ENCODE results near the gene RPS10. TPM values are rescaled to one million over a fixed set of nuclear protein-coding genes. Genes with fewer than 3 reads are reported as not detected.

RPS10 gene
- polyA plus RNA-seq, 12 donors: 861 to 1,651 (median 1,510) TPM; not detected in 1

DNA sequence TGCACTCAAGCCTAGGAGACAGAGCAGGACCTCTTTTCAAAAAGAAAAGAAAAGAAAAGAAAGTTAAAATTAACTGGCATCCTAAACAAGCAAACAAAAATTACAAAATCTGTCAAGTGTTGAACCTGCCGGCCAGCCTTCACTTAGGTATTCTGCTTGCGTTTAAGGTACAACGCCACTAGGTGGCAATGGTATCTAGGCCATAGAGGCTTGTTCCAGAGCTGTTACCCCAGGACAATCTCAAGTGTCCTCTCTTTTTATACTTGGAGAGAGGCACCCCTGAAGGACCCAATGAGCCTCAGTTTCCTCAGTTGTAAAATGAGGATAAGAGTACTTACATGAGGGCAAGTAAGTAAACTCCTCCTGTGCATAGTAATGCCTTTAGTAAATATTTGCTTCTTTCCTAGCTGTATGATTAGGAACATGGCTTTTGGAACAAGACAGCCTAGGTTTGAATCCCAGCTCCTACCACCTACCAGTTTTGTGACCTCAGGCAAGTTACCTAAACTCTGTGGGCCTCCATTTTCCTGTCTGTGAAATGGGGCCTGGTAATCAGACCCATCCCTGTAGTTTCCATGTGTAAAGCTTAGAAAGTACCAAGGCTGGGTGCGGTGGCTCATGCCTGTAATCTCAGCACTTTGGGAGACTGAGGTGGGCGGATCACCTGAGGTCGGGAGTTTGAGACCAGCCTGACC, 34.2 kb upstream of the RPS10 start:
- DNase-seq: no peak

DNA sequence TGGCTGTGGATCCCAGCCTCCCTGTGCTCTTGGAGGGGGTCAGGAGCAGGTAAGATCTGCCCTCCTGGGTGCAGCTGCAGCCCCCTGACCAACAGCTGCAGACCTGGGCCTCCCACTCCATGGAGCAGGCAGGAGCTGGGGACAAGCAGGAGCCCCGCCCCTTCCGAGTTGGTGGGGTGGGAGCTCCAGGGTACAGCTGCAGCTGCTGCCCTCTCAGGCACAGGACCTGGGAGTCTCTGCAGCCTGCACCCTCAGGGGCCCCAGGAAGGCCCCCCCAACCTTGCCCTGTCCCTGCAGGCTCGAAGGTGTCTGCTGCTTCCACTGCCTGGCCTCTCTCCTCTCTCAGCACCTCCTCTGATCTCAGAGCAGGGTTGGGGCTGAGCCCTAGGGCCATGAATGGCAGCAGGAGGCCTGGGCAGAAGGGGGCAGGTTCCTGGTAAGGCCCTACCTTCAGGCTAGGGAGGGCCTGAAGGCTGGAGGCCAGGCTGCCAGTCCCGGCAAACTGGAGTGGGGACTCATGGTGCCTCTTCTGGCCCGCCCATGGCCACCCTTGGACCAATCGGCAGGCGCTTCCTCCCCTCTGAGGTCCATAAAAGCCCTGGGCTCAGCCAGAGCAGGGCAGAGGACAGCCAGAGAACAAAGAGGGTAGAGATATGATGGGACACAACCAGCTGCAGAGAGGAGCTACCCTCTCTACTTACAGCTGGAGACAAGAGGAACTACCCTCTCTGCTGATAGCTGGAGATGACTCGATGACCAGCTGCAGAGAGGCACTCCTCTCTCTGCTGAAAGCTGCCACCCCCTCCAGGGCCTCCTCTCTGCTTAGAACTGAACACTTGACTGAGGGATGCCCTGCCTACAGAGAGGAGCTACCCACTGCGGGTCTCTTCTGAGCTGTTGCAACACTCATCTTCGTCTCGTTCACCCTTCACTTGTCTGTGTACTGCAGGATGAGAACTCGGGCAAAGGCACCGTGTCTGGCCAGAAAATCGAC, 32.2 kb upstream of the RPS10 start:
- DNase-seq: no peak

DNA sequence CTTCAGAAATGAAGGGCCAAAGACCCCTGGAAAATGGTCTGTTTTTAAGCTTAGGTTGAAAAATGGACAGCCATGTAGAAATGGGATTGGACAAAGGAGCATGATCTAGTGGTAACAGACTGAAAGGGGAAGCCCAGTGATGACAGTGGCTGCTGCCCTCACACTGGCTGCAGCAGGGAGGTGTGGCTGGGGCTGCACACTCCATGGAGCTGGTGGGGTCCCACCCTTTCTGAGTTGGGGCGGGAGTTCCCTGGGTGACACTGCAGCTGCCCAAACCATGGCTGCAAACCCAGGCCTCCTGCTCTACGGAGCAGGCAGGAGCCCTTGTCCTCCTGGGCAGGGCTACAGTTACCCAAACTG, 31.5 kb upstream of the RPS10 start:
- DNase-seq: no peak

DNA sequence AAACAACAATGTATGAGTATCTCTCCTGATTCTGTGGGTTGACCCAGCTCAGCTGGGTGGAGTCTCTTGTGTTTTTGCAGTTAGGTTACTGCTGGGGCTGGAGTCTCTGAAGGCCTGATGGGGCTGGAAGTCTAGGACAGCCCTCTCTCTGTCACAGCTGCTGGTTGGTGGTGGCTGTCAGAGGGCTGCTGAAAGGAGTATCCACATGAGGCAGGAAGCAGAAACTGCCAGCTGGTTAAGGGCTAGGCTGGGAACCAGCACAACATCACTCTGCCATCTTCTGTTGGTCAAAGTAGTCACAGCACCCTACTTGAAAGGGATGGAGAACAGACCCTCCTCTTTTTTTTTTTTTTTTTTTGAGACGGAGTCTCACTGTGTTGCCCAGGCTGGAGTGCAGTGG, 30.0 kb upstream of the RPS10 start:
- no peak for DNase-seq

DNA sequence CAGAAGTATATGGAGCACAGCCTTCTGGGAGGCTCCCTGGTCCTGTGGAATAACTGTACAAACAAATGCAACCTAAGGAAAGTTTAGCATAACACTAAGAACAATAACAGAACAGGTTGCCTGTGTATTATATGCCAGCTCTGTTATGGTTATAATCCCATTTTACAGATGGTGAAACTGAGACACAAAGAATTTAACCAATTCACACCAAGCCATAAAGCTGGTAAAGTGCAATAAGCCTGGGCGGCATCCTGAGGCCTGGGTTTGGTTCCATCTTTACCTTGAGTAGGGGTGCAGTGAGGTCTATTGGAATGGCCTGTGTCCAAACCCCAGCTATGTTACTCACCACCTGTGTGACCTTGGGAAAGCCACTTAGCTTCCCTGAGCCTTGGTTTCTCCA, 25.3 kb upstream of the RPS10 start:
- no peak for DNase-seq

DNA sequence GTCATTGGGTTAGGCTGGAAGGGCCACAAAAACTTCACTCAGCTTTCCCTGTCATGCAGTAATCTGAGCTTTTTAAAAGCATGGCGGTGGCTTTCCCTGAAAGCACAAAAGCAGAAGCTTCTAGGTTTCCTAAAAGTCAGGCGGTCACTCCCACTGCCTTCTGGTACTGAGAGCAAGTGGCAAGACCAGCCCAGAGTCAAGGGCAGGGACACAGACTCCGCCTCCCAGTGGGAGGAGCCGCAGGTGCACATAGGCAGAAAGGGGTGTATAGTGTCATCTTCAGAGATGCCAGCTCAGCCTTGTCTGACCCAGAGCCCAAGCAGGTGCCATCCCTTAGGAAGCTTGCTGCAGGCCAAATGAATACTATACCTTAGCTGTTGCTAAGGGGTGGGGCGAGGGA, 22.0 kb upstream of the RPS10 start:
- DNase-seq: no peak

DNA sequence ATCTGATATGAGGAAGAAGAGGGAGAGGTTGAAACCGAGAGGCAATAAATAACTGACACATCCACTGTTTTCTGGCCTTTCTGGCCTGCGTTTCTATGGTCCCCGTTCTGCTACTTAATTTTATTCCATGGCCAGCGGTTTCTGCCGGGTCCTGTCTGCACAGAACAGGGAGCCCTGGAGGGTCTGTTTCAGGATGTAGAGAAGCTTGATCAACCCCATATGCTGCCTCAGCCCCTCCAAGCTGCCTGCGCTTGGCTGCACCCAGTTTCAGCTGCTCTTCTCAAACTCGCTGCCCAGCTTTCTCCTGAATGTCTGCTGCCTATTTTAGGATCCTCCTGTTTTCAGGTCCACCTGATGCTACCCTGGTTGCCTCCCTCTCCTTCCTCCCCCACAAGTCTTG, 21.5 kb upstream of the RPS10 start:
- DNase-seq: no peak

DNA sequence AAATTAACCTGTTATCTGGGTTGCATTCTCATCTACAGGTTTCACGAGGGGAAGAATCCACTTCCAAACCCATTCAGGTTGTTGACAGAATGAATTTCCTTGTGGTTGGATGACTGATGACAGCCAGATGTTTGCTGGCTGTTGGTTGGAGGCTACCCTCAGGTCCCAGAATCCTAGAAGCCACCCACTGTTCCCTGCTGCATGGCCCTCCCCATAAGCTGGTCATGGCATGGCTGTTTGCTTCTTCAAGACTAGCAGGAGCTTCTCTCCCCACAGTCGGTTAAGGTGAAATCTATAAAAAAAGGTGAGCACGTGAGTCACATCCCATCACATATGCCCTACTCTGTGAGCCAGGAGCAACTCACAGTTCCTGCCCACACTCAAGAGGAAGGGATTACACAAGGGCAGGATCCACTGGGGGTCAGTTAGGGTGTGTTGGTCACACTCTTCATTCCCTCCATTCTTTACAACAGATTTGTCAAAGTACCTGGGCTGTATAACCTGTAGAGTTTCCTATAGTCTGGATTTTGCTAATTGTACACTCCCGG, 19.5 kb upstream of the RPS10 start:
- DNase-seq: no peak

DNA sequence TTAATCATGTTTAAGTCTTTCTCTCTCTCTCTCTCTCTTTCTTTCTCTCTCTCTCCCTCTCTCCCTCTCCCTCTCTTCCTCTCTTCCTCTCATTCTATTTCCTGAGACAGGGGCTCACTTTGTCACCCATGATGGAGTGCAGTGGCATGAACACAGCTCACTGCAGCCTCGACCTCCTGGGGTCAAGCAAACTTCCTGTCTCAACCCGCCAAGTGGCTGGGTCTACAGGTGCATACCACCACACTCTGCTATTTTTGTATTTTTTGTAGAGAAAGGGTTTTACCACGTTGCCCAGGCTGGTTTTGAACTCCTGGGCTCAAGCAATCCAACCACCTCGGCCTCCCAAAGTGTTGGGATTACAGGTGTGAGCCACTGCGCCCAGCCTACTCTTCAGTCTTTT, 15.7 kb upstream of the RPS10 start:
- no peak for DNase-seq

DNA sequence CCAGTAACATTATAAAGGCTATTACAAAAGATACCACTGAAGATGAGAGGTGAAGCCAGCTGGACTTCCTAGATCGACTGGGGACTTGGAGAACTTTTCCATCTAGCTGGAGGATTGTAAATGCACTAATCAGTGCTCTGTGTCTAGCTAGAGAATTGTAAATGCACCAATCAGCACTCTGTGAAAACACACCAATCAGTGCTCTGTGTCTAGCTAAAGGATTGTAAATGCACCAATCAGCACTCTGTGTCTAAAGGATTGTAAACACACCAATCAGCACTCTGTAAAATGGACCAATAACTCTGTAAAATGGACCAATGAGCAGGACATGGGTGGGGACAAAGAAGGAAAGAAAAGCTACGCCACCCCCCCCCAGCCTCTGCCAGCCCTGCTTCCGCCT, 13.6 kb upstream of the RPS10 start:
- no peak for DNase-seq

DNA sequence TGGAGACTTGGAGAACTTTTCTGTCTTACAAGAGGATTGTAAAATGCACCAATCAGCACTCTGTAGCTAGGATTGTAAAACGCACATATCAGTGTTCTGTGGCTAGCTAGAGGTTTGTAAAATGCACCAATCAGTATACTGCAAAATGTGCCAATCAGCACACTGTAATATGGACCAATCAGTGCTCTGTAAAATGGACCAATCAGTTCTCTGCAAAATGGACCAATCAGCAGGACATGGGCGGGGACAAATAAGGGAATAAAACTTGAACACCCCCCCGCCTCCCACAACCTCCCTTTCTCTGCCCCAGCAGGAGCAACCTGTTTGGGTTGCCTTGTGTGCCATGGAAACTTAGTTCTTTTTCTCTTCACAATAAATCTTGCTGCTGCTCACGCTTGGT, 12.8 kb upstream of the RPS10 start:
- DNase-seq: no peak

DNA sequence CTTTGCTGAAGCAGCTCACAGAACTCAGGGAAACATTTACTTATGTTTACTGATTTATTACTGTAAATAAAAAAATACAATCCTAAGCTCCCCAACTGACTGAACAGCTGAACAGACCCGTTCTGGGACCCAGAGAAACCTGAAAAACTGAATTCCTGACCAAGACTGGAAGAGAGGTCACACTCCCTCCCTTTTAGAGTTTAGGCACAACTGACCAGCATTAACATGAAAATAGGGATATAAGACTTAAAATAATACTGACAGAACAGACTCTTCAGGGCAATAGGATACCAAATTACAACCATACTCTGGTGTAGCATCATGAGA, 11.7 kb upstream of the RPS10 start:
- DNase-seq: no peak

DNA sequence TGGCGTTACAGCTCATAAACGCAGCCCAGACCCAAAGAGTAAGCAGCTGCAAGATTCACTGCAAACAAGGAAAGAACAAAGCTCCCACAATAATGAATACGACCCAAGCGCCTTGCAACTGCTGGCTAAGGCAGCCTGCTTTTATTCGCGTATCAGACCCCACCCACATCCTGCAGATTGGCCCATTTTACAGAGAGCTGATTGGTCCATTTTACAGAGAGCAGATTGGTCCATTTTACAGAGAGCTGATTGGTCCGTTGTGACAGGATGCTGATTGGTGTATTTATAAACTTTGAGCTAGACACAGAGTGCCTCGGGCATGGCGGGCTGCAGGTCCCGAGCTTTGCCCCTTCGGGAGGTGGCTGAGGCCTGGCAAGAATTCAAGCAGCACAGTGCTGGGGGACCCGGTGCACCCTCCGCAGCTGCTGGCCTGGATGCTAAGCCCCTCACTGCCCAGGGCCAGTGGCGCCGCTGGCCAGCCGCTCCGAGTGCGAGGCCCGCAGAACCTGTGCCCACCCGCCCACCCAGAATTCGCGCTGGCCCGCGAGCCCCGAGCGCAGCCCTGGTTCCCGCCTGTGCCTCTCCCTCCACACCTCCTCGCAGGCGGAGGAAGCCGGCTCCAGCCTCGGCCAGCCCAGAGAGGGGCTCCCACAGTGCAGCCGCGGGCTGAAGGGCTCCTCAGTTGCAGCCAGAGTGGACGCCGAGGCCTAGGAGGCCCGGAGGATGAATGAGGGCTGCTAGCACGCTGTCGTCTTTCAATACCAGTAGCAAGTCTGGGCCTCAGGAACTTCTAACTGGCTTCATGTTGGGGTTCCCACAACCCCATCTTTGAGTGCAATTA, 11.2 kb upstream of the RPS10 start:
- DNase-seq: no peak

DNA sequence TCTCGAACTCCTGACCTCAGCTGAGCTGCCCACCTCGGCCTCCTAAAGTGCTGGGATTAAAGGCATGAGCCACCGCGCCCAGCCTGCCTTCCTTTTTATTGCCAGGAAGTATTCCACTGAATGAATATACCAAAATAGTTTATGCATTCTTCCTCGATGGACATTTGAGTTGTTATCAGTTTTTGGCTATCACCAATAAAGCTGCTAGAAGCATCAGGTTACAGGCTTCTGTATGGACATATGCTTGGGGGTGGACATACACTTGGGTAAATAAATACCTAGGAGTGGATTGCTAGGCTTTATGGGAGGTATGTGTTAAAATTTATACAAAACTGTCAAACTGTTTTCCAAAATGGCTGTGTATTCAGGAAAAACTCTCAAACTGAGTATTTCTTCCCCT, 10.0 kb upstream of the RPS10 start:
- DNase-seq: no peak

DNA sequence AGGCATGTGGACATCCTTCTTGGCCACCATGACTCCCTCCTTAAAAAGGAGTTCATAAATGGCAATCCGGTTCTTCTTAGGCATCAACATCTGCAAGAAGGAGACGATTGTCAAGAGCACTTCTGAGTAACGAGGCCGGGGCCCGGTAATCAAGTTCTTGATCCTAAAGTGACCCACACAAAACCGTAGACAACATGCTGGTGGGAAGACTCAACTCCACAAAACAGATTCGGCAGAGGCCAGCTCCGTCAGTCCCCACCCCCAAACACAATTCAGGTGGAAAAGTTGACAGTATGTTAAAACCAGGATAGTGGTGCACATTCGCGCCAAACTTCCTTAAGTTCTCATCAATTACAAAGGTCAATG, 754 bp downstream of the RPS10 start:
- no peak for DNase-seq

DNA sequence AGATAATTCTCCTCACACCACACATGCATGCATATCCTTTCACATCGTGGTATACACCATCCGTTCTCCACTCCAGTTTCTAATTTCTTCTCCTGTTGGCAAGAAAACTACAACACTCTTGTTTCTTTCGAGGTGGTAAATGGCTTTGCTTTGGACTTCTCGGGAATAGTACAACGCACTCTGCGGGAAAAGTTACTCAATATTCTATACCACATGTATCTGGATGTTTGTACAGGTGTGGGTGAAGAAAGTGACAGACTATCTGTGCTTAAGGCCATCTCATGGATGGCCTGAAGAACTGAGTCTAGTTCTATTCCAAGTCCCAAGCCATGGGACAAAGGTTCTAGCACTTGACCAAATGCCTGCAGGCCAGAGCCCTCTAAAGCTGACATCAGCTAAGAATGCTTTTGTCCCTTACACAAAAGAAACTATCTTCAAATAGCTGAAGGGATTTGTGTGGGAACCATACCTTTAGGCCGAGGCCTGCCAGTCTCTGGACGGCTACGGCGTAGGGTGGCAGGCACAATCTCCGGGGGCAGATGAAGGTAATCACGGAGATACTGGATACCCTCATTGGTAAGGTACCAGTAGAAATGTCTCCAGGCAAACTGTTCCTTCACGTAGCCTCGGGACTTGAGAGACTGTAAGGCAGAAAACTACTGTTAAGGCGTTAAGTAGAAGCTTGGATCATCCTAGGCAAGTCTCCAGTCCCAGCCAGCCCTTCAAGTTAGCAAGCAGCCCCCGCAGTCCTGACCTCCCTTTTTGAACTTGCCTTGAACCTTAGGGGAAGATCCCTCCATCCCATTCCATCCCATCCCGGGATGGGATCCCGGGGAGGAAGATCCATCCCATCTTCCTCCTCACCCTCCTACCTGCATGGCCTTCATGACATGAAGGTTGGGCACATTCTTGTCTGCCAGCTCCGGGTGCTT, 1.4 kb downstream of the RPS10 start:
- DNase-seq: no peak

DNA sequence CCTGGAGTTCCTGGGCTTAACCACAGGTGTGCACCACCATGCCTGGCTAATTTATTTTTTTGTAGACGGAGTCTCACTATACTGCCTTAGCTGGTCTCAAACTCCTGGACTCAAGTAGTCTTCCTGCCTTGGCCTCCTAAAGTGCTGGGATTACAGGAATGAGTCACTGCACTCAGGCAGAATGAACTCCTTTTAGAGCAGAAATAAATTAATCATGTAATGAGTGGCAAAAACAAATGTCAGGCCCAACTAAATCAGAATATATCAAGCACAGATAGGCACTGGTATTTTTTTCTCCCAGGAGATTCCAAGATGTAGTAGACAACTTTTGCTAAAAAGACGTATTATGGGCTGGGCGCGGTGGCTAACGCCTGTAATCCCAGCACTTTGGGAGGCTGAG, 2.6 kb downstream of the RPS10 start:
- no peak for DNase-seq

DNA sequence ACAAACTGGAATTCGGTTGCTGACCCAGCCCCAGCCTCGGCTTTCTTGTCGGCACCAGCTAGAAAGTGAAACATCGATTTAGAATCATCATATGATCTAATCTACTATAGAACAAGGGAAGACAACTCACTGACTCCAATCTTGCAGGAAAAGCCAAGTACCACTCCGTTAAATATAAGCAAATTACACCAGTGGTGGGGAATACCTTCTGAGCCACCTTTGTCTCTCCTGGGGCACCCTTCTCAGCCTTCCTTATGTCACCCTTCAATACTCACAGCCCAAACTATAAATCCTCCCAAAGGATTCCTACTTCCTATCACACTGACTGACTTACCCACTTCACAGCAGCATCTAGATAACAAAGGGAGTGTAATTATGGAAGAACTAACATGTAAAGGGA, 7.5 kb downstream of the RPS10 start:
- DNase-seq: no peak

DNA sequence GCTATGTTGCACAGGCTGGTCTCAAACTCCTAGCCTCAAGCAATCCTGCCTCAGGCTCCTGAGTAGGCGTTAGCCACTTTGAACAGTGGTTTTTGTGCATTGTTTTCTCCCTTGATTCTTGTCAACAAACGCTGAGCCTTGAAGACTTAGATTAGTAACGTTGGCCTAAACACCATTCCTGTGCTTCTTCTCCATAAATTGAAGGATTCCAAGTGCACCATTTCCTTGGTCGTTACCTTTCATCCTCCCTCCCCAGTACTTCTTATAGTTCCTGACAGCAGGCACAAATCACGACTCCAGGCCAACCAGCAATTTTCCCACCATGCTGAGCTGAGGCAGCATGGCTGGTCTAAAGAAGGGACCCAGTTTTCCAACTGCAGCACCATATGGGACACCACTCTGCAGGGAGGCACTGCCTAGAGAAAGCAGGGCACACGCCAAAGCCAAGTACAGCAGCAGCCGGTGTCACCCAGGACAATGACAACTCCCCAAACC, 8.9 kb downstream of the RPS10 start:
- DNase-seq: no peak

DNA sequence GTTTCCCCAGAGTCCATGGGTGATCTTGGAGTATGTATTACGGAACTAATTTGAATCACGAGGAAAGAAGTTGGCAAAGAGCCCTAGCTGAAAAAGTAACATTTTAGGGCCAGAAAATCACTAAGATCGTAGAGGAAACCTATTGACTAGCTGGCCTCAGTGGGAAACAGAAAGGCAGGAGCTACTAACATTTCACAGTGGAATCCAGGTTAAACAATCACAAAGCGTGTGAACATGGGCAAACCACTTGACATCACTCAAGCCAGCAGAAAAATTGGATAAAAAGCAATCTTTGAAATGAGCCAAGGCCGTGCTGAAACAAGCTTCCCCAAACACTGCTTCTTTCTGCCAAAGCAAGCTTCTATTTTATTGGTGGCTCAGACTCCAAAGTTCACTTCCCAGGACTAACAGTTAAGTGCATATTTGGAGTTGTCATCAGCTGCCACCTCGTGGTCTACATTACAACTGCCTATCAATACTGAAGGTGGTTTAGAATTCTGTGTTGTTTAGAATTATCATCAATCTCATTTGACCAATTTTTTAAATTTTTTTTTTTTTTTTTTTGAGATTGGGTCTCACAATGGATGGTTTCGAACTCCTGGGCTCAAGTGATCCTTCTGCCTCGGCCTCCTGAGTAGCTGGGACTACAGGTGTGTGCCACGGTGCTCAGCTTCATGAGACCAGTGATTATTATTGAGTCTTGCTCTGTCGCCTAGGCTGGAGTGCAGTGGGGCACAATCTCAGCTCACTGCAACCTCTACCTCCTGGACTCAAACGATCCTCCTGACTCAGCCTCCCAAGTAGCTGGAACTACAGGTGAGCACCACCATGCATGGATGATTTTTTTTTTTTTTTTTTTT, 10.6 kb downstream of the RPS10 start:
- peak; percentile 70 for DNase-seq

Data from muscle of arm (tissue), 12 donors.